Chondrocyte (in vitro differentiated cells): ENCODE results near the gene EPB41. TPM values are rescaled to one million over a fixed set of nuclear protein-coding genes. Genes with fewer than 3 reads are reported as not detected.

Source experiments
- DNase-seq: peaks from one replicate; pipeline ENCODE4 v3.0.0; 2021; ENCODE audit warnings: mixed read lengths, low spot score
- H3K27ac Mint-ChIP-seq: one replicate; pipeline ENCODE4 v1.8.0; 2021; ENCODE audit warnings: mild to moderate bottlenecking, moderate library complexity, mixed read lengths; ENCODE audit not compliant: unreplicated experiment
- H3K27me3 Mint-ChIP-seq: 2 replicates; pipeline ENCODE4 v1.8.0; 2021; ENCODE audit warnings: low read depth, mixed read lengths
- H3K36me3 Mint-ChIP-seq: 2 replicates; pipeline ENCODE4 v1.8.0; 2021; ENCODE audit warnings: low read depth, mixed read lengths
- H3K4me1 Mint-ChIP-seq: 2 replicates; pipeline ENCODE4 v1.8.0; 2021; ENCODE audit warnings: low read depth, mild to moderate bottlenecking, mixed read lengths
- H3K4me3 Mint-ChIP-seq: one replicate; pipeline ENCODE4 v1.8.0; 2021; ENCODE audit warnings: mild to moderate bottlenecking, moderate library complexity, mixed read lengths; ENCODE audit not compliant: unreplicated experiment
- H3K9me3 Mint-ChIP-seq: 2 replicates; pipeline ENCODE4 v1.8.0; 2021; ENCODE audit warnings: low read depth, mixed read lengths
- total RNA-seq: library from RNA; stranded (reverse); gene quantifications from 3 replicates; pipeline ENCODE4 v1.2.1, GENCODE V29; 2021
- TF ChIP-seq, protein P1 (sequence below): fragments of 200-600 bp; sonication (generic); IDR thresholded peaks from 2 replicates; pipeline ENCODE4 v1.5.0; 2021; ENCODE audit warnings: antibody characterized with exemption, mild to moderate bottlenecking, moderate library complexity

The EPB41 gene
- total RNA-seq, 1 donor from 2014 or later = 17.7 TPM

GRCh38 chr1:28891256-28891655 is 23.1 kb upstream of the EPB41 start:
- Mint-ChIP-seq H3K4me1 (peaks cover 8% of the 10 kb centered on the region), H3K27ac (no peak overlapping the region), H3K4me3 (no peak overlapping the region), H3K9me3 (no peaks in the 10 kb centered on the region), H3K36me3 (no peaks in the 10 kb centered on the region), H3K27me3 (no peaks in the 10 kb centered on the region)
- TF ChIP-seq, protein P1, sequence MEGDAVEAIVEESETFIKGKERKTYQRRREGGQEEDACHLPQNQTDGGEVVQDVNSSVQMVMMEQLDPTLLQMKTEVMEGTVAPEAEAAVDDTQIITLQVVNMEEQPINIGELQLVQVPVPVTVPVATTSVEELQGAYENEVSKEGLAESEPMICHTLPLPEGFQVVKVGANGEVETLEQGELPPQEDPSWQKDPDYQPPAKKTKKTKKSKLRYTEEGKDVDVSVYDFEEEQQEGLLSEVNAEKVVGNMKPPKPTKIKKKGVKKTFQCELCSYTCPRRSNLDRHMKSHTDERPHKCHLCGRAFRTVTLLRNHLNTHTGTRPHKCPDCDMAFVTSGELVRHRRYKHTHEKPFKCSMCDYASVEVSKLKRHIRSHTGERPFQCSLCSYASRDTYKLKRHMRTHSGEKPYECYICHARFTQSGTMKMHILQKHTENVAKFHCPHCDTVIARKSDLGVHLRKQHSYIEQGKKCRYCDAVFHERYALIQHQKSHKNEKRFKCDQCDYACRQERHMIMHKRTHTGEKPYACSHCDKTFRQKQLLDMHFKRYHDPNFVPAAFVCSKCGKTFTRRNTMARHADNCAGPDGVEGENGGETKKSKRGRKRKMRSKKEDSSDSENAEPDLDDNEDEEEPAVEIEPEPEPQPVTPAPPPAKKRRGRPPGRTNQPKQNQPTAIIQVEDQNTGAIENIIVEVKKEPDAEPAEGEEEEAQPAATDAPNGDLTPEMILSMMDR = no peak
- DNase-seq = no peak

DNA sequence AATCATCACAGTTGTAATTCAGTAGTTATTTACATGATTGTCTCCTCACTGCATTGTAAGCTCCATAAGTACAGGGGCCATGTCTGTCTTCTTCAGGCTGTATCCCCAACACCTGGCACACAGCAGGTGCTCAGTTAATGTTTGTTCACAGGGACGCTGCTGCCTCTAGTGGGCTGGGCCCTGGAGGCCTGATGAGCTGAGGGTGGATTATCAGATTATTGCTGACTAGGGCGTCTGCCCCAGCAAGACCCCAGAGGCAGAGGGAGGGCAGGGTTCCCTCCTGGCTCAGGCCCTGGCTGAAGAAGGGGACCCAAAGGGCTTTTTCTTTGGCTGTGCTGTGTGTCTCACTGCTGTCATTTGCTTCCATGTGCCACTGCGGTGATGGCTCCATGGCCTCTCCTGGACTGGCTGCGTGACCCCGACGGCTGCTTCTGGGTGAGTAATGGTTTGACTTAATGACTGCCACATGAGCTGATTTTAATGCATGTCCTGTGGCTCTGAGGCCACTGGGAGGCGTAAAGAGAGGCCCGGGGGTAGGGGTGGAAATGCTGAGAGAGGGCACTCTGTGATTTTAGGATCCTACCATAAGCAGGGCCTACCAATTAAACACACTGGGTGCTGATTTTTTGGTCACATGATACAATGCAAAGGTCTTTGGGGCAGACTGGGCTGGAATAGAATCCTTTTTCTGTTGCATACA is 20.8 kb upstream of the EPB41 start:
- H3K9me3 Mint-ChIP-seq = no peaks in the 10 kb centered on the region
- TF ChIP-seq, protein P1 = peak; percentile 75
- H3K27me3 Mint-ChIP-seq = no peaks in the 10 kb centered on the region
- H3K4me1 Mint-ChIP-seq = peaks cover 3% of the 10 kb centered on the region
- no peak overlapping the region for H3K27ac Mint-ChIP-seq
- no peak for DNase-seq
- no peak overlapping the region for H3K4me3 Mint-ChIP-seq
- no peaks in the 10 kb centered on the region for H3K36me3 Mint-ChIP-seq

DNA sequence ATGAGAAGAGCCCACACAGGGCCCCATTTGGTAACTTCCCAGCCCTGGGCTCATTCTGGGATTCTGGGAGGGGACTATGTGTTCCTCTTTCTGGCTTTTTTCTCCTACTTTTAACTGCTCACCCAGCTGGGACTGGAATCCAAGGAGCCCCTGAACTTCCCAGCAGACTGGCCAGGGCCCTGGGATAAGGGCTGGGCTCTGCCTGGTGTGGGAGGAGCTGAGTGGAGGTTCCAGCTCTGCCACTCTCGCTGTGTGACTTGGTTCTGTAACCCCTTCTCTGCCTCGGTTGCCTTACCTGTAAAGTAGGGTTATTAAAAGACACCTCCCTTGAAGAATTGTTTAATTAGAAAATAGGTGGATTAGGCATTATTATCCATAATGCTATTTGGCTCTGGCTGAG is 19.6 kb upstream of the EPB41 start:
- H3K27ac Mint-ChIP-seq = no peak overlapping the region

GRCh38 chr1:28895896-28896608 is 18.3 kb upstream of the EPB41 start:
- DNase-seq = no peak
- H3K4me1 Mint-ChIP-seq = peaks cover 12% of the 10 kb centered on the region
- TF ChIP-seq, protein P1 = no peak
- no peaks in the 10 kb centered on the region for H3K36me3 Mint-ChIP-seq
- no peaks in the 10 kb centered on the region for H3K9me3 Mint-ChIP-seq
- no peak overlapping the region for H3K27ac Mint-ChIP-seq
- no peaks in the 10 kb centered on the region for H3K27me3 Mint-ChIP-seq
- no peak overlapping the region for H3K4me3 Mint-ChIP-seq

More for the DNA sequence above, 19.6 kb upstream of the EPB41 start:
- TF ChIP-seq, protein P1 = no peak
- Mint-ChIP-seq H3K36me3 (no peaks in the 10 kb centered on the region), H3K4me3 (no peak overlapping the region), H3K4me1 (peaks cover 12% of the 10 kb centered on the region), H3K9me3 (no peaks in the 10 kb centered on the region), H3K27me3 (no peaks in the 10 kb centered on the region)
- DNase-seq = no peak

DNA sequence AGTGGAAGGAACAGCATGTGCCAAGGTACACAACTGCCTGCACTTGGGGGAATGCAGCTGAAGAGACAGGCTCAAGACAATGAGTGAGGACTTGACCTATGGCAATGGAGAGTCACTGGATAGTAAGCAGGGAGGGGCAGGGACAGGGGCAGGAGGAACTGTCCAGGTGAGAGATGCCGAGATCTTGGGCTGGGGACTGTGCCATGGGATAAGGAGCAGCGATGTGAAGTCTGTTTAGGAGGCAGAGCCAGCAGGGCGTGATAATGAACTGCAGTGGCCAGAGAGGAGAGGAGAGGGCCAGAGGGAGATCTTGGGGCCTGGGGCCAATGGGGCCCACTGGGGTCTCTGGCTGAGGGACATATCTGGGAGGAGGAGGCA is 17.8 kb upstream of the EPB41 start:
- no peaks in the 10 kb centered on the region for H3K27me3 Mint-ChIP-seq
- DNase-seq = no peak
- no peak overlapping the region for H3K4me3 Mint-ChIP-seq
- no peaks in the 10 kb centered on the region for H3K9me3 Mint-ChIP-seq
- H3K4me1 Mint-ChIP-seq = peaks cover 12% of the 10 kb centered on the region
- TF ChIP-seq, protein P1 = no peak
- peak overlapping the region; percentile 6 for H3K27ac Mint-ChIP-seq
- H3K36me3 Mint-ChIP-seq = no peaks in the 10 kb centered on the region
